Thyroid gland (tissue), 4 donors: ENCODE data around the gene GALNT10. TPM values are rescaled to one million over a fixed set of nuclear protein-coding genes. Genes with fewer than 3 reads are reported as not detected.

Experiments
- DNase-seq, 2 donors: peaks; one replicate each; pipeline ENCODE4 v3.0.0-alpha.2; 2019
- H3K27ac ChIP-seq, 3 donors: fragments of 200-600 bp; sonication (generic); 1 replicate in 2 of 3; 2 replicates in 1 of 3; pipeline ENCODE4 v1.5.1; 2016 to 2019; ENCODE audit warnings: mild to moderate bottlenecking in 1 of 3, moderate library complexity in 1 of 3
- H3K27me3 ChIP-seq: fragments of 200-600 bp; sonication (generic); one replicate; pipeline ENCODE4 v1.5.1; 2019
- H3K36me3 ChIP-seq, 2 donors: fragments of 200-600 bp; sonication (generic); one replicate each; pipeline ENCODE4 v1.5.1; 2016 to 2019
- H3K4me1 ChIP-seq, 2 donors: fragments of 200-600 bp; sonication (generic); one replicate each; pipeline ENCODE4 v1.5.1; 2017 to 2019
- H3K4me3 ChIP-seq, 3 donors: fragments of 200-600 bp; sonication (generic); replicated peaks in 1 of 3; 1 replicate in 2 of 3; 2 replicates in 1 of 3; pipeline ENCODE4 v1.5.1; 2016; ENCODE audit warnings: mild to moderate bottlenecking in 1 of 3
- H3K9me3 ChIP-seq: fragments of 200-600 bp; sonication (generic); one replicate; pipeline ENCODE4 v1.5.1; 2017
- POLR2A ChIP-seq, 2 donors: fragments of 450-650 bp; IDR thresholded peaks; one replicate each; pipeline ENCODE4 v1.6.1; 2017; ENCODE audit warnings: antibody characterized with exemption in 2 of 2, mild to moderate bottlenecking in 2 of 2, moderate library complexity in 1 of 2
- WGBS, 2 donors: methylation state at CpG; one replicate each; pipeline ENCODE4 v1.1.5; 2017; 5-methylcytosine and 5-hydroxymethylcytosine counted together
- intact Hi-C: fragments of 100-400 bp; cut with DNase I; formaldehyde crosslinking; loops from one replicate; pipeline ENCODE4 v1.15.1; 2023
- total RNA-seq, 4 donors: library from RNA; depleted of rRNA; stranded (reverse); fragments of >200 nt; gene quantifications; one replicate each; pipeline ENCODE4 v1.2.3, GENCODE V29; 2016
- TF ChIP-seq, protein P1 (sequence below), 6 experiments: fragments of 200-600 bp in 3 of 6; fragments of 450-650 bp in 3 of 6; sonication (generic) in 3 of 6; IDR thresholded peaks; one replicate each; pipeline ENCODE4 v1.5.1; 2016 to 2019; ENCODE audit warnings: antibody characterized with exemption in 6 of 6, mild to moderate bottlenecking in 2 of 6, inconsistent platforms in 1 of 6, moderate library complexity in 1 of 6

The GALNT10 gene
- total RNA-seq, 4 donors from 2014 or later: 33.3 to 69.6 (median 58.1) TPM

DNA sequence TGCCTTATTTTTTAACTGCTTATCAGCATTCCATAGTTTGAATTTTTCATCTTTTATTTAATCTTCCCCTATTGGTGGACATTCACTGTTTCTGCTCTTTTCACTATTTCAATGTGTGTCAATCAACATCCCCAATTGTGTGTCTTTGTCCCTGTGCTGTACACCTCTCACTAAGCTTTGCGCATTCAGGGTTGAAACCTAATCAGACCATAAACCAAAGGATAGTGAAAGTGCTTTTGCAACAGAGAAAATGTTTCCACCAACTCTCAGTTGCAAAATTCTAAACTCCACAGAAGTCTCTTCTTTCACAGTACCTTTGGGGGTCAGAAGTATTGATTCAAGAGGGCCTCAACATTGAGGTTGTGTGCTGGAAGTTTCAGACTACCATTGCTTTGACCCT, 128.2 kb downstream of the GALNT10 start:
- no peak overlapping the region for H3K27ac ChIP-seq
- H3K36me3 ChIP-seq: no peaks in the 10 kb centered on the region
- H3K9me3 ChIP-seq: no peaks in the 10 kb centered on the region
- H3K27me3 ChIP-seq: no peaks in the 10 kb centered on the region
- intact Hi-C loops: no loop called here
- WGBS, 2 donors: 100% methylated on average over 1 of the region's 1 CpG
- H3K4me1 ChIP-seq: peaks cover 2 to 4% of the 10 kb centered on the region in 2 donors
- no peak overlapping the region for H3K4me3 ChIP-seq
- TF ChIP-seq POLR2A (IDR thresholded peaks at IDR 0.05): no peak
- TF ChIP-seq, protein P1, sequence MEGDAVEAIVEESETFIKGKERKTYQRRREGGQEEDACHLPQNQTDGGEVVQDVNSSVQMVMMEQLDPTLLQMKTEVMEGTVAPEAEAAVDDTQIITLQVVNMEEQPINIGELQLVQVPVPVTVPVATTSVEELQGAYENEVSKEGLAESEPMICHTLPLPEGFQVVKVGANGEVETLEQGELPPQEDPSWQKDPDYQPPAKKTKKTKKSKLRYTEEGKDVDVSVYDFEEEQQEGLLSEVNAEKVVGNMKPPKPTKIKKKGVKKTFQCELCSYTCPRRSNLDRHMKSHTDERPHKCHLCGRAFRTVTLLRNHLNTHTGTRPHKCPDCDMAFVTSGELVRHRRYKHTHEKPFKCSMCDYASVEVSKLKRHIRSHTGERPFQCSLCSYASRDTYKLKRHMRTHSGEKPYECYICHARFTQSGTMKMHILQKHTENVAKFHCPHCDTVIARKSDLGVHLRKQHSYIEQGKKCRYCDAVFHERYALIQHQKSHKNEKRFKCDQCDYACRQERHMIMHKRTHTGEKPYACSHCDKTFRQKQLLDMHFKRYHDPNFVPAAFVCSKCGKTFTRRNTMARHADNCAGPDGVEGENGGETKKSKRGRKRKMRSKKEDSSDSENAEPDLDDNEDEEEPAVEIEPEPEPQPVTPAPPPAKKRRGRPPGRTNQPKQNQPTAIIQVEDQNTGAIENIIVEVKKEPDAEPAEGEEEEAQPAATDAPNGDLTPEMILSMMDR (IDR thresholded peaks at IDR 0.05): no peak
- no peak for DNase-seq

DNA sequence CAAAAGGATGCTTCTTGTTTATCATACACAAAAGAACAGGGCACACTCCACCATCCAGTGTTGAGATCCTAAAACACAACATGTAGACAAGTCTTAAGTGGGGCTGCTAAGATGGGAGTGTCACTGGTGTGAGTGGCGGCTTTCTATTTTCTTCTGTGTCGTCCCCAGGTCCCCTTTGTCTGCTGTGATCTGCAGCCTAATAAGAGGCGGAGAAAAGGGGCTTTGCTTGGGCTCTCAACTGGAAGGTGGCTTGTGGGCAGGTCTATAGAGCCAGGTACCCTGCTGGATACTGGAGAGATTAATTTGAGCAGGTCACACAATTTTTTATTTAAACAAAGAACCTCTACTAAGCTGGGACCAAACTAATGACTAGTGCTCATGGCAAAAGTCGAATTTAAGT, 129.2 kb downstream of the GALNT10 start:
- no peaks in the 10 kb centered on the region for H3K9me3 ChIP-seq
- no peak for DNase-seq
- TF ChIP-seq, protein P1 (IDR thresholded peaks at IDR 0.05): no peak
- no peak for TF ChIP-seq POLR2A (IDR thresholded peaks at IDR 0.05)
- no peak overlapping the region for H3K4me3 ChIP-seq
- no peaks in the 10 kb centered on the region for H3K27me3 ChIP-seq
- H3K36me3 ChIP-seq: no peaks in the 10 kb centered on the region
- peaks cover 0 to 3% of the 10 kb centered on the region in 2 donors for H3K4me1 ChIP-seq
- intact Hi-C loops: no loop called here
- H3K27ac ChIP-seq: no peak overlapping the region
- WGBS, 2 donors: 68 to 69% methylated on average over 4 of the region's 4 CpGs

DNA sequence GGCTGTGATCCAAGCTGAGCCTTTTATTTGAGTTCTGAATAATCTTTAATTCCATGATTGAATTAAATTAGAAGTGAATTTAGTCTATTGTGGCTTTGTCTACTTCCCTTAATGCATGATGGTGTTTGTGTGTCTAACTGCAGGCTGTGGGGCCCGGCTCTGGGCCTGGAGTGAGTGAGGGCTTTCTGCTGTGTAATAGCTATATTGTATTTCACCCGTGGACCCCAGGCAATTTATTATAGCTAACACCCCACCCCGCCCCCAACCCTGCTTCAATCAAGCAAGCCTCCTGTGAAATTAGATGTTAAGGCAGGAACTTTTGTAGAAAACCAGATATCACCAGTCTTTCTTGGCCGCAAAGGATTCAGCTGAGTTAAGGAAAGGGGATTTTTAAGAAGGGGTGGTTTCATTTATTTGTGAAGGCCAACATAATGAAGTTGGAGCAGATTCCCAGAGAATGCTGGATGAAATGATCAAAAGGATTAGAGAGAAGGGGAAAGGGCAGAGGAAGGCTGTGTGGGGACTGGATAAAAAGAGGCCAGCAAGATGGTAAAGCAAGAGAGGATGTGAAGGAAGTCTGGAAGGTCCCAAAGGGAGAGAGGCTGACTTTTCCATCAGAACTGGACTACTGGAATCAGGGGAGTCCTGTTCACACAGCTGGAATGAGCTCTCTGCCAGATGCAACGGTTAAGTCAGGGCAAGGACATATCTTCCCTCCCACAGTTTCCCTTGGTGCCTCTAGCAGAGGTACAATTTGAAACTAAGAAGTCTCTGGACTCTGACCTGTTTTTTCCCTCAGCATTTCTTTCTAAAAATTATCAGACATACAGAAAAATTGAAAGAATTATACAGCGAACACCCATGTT, 129.9 kb downstream of the GALNT10 start:
- Histone ChIP-seq H3K4me1 (peaks cover 0 to 3% of the 10 kb centered on the region in 2 donors), H3K36me3 (no peaks in the 10 kb centered on the region), H3K4me3 (no peak overlapping the region), H3K27me3 (no peaks in the 10 kb centered on the region), H3K9me3 (no peaks in the 10 kb centered on the region), H3K27ac (no peak overlapping the region)
- no peak for DNase-seq
- intact Hi-C loops: no loop called here
- WGBS, 2 donors: 69 to 74% methylated on average over 6 of the region's 6 CpGs
- TF ChIP-seq POLR2A (IDR thresholded peaks at IDR 0.05): no peak
- TF ChIP-seq, protein P1 (IDR thresholded peaks at IDR 0.05): no peak

DNA sequence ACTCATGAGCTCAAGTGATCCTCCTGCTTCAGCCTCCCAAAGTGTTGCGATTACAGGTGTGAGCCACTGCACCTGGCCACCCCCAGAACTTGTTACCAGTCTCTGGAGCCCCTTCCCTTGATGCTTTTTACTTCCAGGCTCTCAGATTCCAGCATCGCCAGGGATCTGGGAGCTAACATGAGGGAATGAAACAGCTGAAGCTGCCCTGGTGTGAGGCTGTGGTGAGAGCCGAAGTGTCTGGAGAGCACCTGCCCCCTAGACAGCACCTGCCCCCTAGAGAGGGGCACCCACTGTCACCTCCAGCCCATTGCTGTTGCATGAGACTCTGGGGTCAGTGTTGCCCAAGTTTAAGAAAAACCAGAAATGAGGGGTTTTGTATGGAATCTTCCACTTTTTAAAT, 131.0 kb downstream of the GALNT10 start:
- no peak overlapping the region for H3K4me3 ChIP-seq
- no peak for DNase-seq
- WGBS, 2 donors: 84 to 88% methylated on average over 3 of the region's 3 CpGs
- H3K9me3 ChIP-seq: no peaks in the 10 kb centered on the region
- intact Hi-C loops: no loop called here
- H3K36me3 ChIP-seq: no peaks in the 10 kb centered on the region
- H3K27me3 ChIP-seq: no peaks in the 10 kb centered on the region
- no peak for TF ChIP-seq POLR2A (IDR thresholded peaks at IDR 0.05)
- TF ChIP-seq, protein P1 (IDR thresholded peaks at IDR 0.05): no peak
- no peak overlapping the region for H3K27ac ChIP-seq
- H3K4me1 ChIP-seq: peaks cover 0 to 3% of the 10 kb centered on the region in 2 donors

DNA sequence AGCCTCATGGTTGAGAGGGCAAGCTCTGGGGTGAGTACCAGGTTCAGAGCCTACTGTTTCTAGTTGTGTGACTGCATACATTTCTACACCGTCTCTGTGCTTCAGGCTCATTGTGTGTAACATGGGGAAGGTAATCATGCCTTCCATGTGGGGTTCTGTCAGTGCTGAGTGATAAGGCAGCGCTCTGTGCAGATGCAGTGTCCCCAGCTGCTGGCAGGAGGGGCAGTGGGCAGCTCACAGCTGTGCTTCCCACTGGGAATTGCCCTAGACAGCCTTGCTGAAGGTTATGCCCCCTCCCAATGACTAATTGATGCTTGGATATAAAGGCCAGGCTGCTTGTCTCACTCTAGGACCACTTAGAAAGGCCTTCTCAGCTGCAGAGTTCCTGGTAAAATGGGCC, 133.5 kb downstream of the GALNT10 start:
- H3K27ac ChIP-seq: no peak overlapping the region
- H3K27me3 ChIP-seq: no peaks in the 10 kb centered on the region
- intact Hi-C loops: no loop called here
- H3K36me3 ChIP-seq: no peaks in the 10 kb centered on the region
- TF ChIP-seq POLR2A (IDR thresholded peaks at IDR 0.05): no peak
- TF ChIP-seq, protein P1 (IDR thresholded peaks at IDR 0.05): no peak
- WGBS, 2 donors: 85 to 100% methylated on average over 2 of the region's 2 CpGs
- no peaks in the 10 kb centered on the region for H3K9me3 ChIP-seq
- H3K4me1 ChIP-seq: peaks cover 0 to 3% of the 10 kb centered on the region in 2 donors
- no peak for DNase-seq
- no peak overlapping the region for H3K4me3 ChIP-seq
